Heart left ventricle (tissue), 13 donors: ENCODE results near the gene ZDHHC22.

Source experiments
- CTCF ChIP-seq, 12 donors: fragments of 200-600 bp; sonication (generic) in 4 of 12; IDR thresholded peaks; one replicate each; pipeline versions ENCODE4 v1.5.0 to v1.8.0; 2018 to 2022; ENCODE audit warnings: antibody characterized with exemption in 12 of 12, mild to moderate bottlenecking in 5 of 12
- POLR2A ChIP-seq, 2 donors: fragments of 450-650 bp; IDR thresholded peaks; one replicate each; pipeline ENCODE4 v1.6.1; 2017; ENCODE audit warnings: antibody characterized with exemption in 2 of 2, mild to moderate bottlenecking in 2 of 2, moderate library complexity in 2 of 2
- donor health status: ischemic (EF 13 %, LVEDD 7.1; RV severe dilation, severe dysfunction).
- donor health status: DM: no; HTN: yes; CAD: no.
- donor health status: DM: no; HTN: no; CAD: no.
- donor health status: ischemic (EF 25% LVEDD 6.9; RV normal size, moderate dysfunction).
- donor health status: ischemic (EF 25% LVEDD 5.7; RV mildly dilated, moderate dysfunction).
- donor health status: ischemic (EF 35%, LVEDD 5.7; RV mildly dilated, moderate dysfunction).
- donor health status: nonischemic (EF 11% LVEDD 7.7; RV severe dilation, severe dysfunction).
- donor health status: DM: yes; HTN: yes; CAD: no.
- donor health status: PGD.
- donor health status: ischemic (EF 29% LVEDD 5.4; RV normal size, mild dysfunction).
- donor health status: nonischemic (EF 23%, LVEDD 6.1; RV moderate dilation, normal function).

GRCh38 chr14:77131871-77132486, 9.6 kb downstream of the ZDHHC22 start:
- TF ChIP-seq POLR2A (IDR thresholded peaks at IDR 0.05) (no peak), CTCF (IDR thresholded peaks at IDR 0.05) (no peak)
